Iris pigment epithelial cell (primary cell): ENCODE measurements around the gene C1orf87.
A peak's percentile ranks its signal among the peaks of the same experiment; 100 is the strongest.
"Not testable (repeated sequence)": the region's sequence is repeated elsewhere in the genome, so short reads cannot be mapped to it uniquely, and the experiment has no call there.

ENCODE experiments used
- DNase-seq: peaks from one replicate; pipeline ENCODE4 v3.0.0-alpha.2; 2011; ENCODE audit warnings: low read depth

Gene C1orf87

GRCh38 chr1:59994302-59995198 is 79.0 kb downstream of the C1orf87 start:
- DNase-seq = peak; percentile 77

- DNase-seq = no peak
Observed at GRCh38 chr1:59992040-59992820, 81.3 kb downstream of the C1orf87 start.

DNA sequence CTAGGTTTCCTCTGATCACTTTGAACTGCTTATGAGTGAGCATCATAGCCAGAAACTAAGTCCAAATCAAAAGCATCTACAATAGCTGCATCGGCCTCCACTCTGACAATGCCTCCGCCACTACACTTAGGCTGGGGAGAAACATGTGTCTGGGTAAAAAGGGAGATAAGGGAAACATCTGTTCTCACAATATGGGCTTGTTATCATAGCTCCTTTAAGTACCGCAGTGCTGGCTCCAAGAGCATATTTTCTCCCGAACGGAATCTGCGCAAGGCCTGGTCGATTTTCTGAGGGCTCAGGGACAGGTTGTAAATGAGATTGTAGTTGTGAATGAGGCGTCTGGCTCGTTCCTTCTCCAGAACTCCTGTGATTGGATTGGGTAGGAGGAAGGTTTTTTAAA is 83.1 kb downstream of the C1orf87 start:
- DNase-seq = no peak

- DNase-seq = no peak
Observed at GRCh38 chr1:59986516-59987310, 86.9 kb downstream of the C1orf87 start.

- DNase-seq = no peak
Observed at GRCh38 chr1:59985911-59986515, 87.6 kb downstream of the C1orf87 start.

DNA sequence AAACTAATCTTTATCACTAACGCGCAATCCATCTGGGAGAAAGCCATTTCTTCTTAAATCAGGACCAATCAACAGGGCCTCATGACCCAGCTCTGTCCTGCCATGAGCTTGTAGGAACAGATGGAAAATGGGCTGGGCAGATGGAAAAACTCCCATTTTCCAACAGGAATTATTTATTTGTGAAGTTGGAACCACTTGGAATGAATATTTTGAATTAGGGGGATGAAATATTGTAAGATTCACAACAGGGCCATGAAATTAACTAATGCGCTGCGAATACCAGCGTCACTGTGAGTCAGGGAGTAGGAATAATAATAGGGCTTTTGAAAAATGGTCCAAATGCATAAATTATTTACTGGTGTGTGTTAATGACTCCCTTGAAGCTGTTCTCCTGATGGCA is 93.9 kb downstream of the C1orf87 start:
- DNase-seq = no peak

- no peak for DNase-seq
Observed at GRCh38 chr1:59978511-59978910, 95.1 kb downstream of the C1orf87 start.

DNA sequence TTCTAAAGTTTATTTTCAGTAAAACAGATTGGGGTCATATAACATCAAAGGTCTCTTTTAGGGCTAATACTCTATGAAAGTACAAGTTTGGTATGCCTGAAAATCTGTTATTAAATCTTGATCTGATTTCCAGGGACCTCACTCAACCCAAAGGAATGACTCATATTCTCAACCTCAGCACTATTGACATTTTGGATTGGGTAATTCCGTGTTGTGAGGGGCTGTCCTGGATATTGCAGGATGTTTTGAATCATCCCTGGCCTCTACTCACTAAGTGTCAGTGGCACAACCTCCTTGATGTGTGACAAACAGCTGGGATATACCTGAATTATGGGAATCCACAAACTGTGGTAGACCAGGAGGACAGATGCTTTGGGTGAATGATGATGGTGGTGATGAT is 95.5 kb downstream of the C1orf87 start:
- peak; percentile 58 for DNase-seq

- no peak for DNase-seq
Observed at GRCh38 chr1:59977075-59977410, 96.5 kb downstream of the C1orf87 start.

DNA sequence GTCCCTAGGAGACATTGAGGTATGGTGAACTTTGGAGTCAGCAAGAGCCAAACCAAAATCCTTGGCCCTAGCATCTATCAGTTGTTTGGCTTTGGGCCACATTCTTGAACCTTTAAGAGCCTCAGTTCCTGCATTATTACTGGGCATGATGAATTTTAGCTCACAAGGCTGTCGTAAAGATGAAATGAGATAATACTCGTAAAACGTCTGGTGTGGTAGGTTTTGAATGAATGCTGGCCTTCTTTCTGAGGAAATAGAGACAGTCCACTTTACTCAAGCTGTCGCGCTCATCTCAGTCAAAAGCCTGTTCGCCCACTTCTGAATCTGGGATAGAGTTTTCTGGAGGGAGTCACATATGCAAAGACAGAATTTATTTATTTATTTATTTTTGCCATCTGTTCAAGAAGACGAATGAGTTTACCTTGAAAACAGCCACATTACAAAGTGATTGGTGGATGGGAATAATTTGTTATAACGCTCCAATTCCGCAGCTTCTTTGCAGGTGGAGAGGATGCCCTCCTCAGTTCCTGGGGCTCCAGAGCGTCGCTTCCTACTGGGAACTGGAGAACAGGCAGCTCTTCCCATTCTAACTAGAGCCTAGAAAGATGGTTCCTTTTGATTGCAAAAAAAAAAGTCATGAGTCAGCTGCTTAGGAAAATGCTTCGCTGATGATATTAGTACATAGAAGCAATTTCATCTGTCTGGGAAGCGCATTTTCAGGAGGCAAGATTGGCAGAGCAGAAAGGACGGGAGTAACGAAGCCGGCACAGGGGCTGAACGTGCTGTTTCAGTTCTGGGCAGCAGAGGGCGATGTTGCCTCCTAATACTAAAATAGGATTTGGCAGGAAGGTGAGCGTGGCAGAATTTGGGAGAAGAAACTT is 97.1 kb downstream of the C1orf87 start:
- DNase-seq = peak; percentile 49

GRCh38 chr1:59973719-59974118 is 99.9 kb downstream of the C1orf87 start:
- no peak for DNase-seq

GRCh38 chr1:59972216-59972927 is 101.2 kb downstream of the C1orf87 start:
- DNase-seq = no peak

DNA sequence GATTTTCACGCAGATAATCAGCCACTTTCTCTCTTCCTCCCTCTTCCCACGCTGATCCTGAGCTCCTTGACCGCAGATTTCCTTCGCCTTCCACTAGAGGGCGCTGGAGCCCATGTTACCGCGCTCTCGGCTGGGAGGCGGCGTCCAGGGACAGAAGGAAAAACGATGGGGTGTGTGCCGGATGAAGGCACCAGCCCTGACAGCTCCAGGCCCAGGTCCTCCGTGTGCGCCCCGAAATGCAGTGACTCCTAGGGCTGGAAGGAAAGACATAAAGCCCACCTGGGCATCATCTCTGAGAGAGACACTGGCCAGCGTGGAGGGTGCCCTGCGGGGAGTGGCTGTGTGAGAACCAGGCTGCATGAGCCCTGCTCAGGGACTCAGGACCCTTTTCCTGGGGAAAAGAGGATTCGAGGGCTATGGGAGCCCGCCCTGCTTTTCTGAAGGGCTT is 102.1 kb downstream of the C1orf87 start:
- peak; percentile 52 for DNase-seq

- not testable (repeated sequence) for DNase-seq
Observed at GRCh38 chr1:59969542-59970175, 103.9 kb downstream of the C1orf87 start.

GRCh38 chr1:59968746-59969145 is 104.8 kb downstream of the C1orf87 start:
- DNase-seq = not testable (repeated sequence)

GRCh38 chr1:59967780-59968179 is 105.8 kb downstream of the C1orf87 start:
- no peak for DNase-seq

- DNase-seq = peak; percentile 59
Observed at GRCh38 chr1:59967141-59967697, 106.4 kb downstream of the C1orf87 start.

GRCh38 chr1:59952065-59952464 is 121.5 kb downstream of the C1orf87 start:
- DNase-seq = peak; percentile 10

DNA sequence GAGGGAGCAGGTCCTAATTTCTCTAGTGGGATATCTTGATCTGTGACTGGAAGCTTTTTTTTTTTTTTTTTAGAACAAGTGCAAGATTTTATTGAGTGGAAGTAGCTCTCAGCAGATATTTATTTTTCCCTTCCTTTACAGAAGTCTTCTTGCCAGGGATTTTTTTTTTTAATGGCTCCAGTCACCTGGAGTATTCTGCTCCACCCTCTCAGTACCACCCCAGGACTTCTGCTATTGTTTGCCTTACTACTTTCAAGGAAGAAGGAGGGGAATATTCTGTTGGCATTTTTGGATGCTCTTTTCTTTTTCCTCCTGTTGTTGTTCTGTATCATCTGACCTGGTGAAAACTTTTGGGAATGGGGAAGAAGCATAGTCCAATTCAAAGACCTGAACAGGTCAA is 123.9 kb downstream of the C1orf87 start:
- no peak for DNase-seq
